B cell (primary cell): ENCODE data around the gene LRIG1. TPM values are rescaled to one million over a fixed set of nuclear protein-coding genes. Genes with fewer than 3 reads are reported as not detected.

Source experiments
- ATAC-seq: fragments of 200-7000 bp; cut with Tn5 transposase; one replicate; pipeline ENCODE4 v1.10.0; 2021; ENCODE audit warnings: low read depth, mild to moderate bottlenecking, moderate number of reproducible peaks, moderate library complexity
- CTCF ChIA-PET: fragments of 350-600 bp; sonication (Branson Sonifier 250); formaldehyde crosslinking; loops from one replicate; lab custom pipeline; 2021; ENCODE audit warnings: antibody characterized with exemption, inconsistent platforms; lab: Charles Lee
- POLR2A ChIA-PET: fragments of 350-600 bp; sonication (Branson Sonifier 250); formaldehyde crosslinking; loops from one replicate; lab custom pipeline; 2021; ENCODE audit warnings: antibody characterized with exemption; lab: Charles Lee
- DNase-seq: peaks from one replicate; pipeline ENCODE4 v3.0.0; 2013
- H2AFZ ChIP-seq: 2 replicates; pipeline ENCODE4 v1.6.1; 2012; ENCODE audit warnings: mild to moderate bottlenecking, low read depth, low read length; ENCODE audit not compliant: insufficient read depth, poor library complexity, severe bottlenecking
- H3K27ac ChIP-seq, 2 donors: 1 replicate in 1 of 2; 2 replicates in 1 of 2; pipeline ENCODE4 v1.5.1; 2012 to 2013; ENCODE audit warnings: low read length in 2 of 2, mild to moderate bottlenecking in 2 of 2, moderate library complexity in 1 of 2
- H3K27me3 ChIP-seq, 4 experiments: fragments of 200-600 bp in 1 of 4; sonication (generic) in 1 of 4; replicated peaks in 1 of 4; 1 replicate in 2 of 4; 2 replicates in 2 of 4; pipeline versions ENCODE4 v1.6.1 to v1.7.0; 2013 to 2016; ENCODE audit warnings: low read length in 3 of 4, mild to moderate bottlenecking in 2 of 4, mixed read lengths in 1 of 4, moderate library complexity in 1 of 4; ENCODE audit not compliant: insufficient read depth in 4 of 4, control insufficient read depth in 3 of 4; ENCODE audit errors: control extremely low read depth in 1 of 4
- H3K36me3 ChIP-seq, 2 experiments: replicated peaks in 1 of 2; 1 replicate in 1 of 2; 2 replicates in 1 of 2; pipeline versions ENCODE4 v1.6.1 to v1.7.1; 2013; ENCODE audit warnings: low read length in 1 of 2; ENCODE audit not compliant: insufficient read depth in 2 of 2, control insufficient read depth in 1 of 2; ENCODE audit errors: control extremely low read depth in 1 of 2, extremely low read depth in 1 of 2
- H3K4me1 ChIP-seq, 2 donors: fragments of 200-600 bp in 1 of 2; sonication (generic) in 1 of 2; 1 replicate in 1 of 2; 2 replicates in 1 of 2; pipeline versions ENCODE4 v1.5.1 to v1.6.1; 2013 to 2017; ENCODE audit warnings: low read length in 2 of 2; ENCODE audit not compliant: control insufficient read depth in 2 of 2, insufficient read depth in 2 of 2
- H3K4me2 ChIP-seq: replicated peaks from 2 replicates; pipeline ENCODE3; 2012; ENCODE audit warnings: mild to moderate bottlenecking, low read depth, low read length; ENCODE audit not compliant: poor library complexity, severe bottlenecking
- H3K4me3 ChIP-seq, 5 experiments: fragments of 200-600 bp in 1 of 5; sonication (generic) in 1 of 5; 1 replicate in 3 of 5; 2 replicates in 2 of 5; pipeline versions ENCODE4 v1.5.1 to v1.7.0; 2011 to 2016; ENCODE audit warnings: low read length in 4 of 5, mild to moderate bottlenecking in 4 of 5, low read depth in 2 of 5, control low read depth in 1 of 5, moderate library complexity in 1 of 5; ENCODE audit not compliant: insufficient read depth in 1 of 5; ENCODE audit errors: control extremely low read depth in 1 of 5, extremely low read depth in 1 of 5
- H3K79me2 ChIP-seq: fragments of 200-600 bp; sonication (generic); one replicate; pipeline ENCODE4 v1.6.0; 2016; ENCODE audit warnings: low read length; ENCODE audit not compliant: control insufficient read depth, insufficient read depth
- H3K9ac ChIP-seq: fragments of 200-600 bp; sonication (generic); 2 replicates; pipeline ENCODE4 v1.6.1; 2017; ENCODE audit warnings: mild to moderate bottlenecking, low read length, moderate library complexity
- H3K9me3 ChIP-seq, 3 donors: one replicate each; pipeline versions ENCODE4 v1.6.1 to v1.7.1; 2013; ENCODE audit warnings: low read length in 2 of 3; ENCODE audit not compliant: control insufficient read depth in 2 of 3, insufficient read depth in 1 of 3; ENCODE audit errors: control extremely low read depth in 1 of 3
- H4K20me1 ChIP-seq: 2 replicates; pipeline ENCODE4 v1.6.0; 2012; ENCODE audit warnings: mild to moderate bottlenecking, low read length; ENCODE audit not compliant: insufficient read depth, control insufficient read depth, poor library complexity, severe bottlenecking
- H3K27ac Mint-ChIP-seq: one replicate; pipeline ENCODE4 v1.8.0; 2021; ENCODE audit warnings: mixed read lengths
- H3K27me3 Mint-ChIP-seq: one replicate; pipeline ENCODE4 v1.8.0; 2021; ENCODE audit warnings: mixed read lengths
- H3K4me1 Mint-ChIP-seq: one replicate; pipeline ENCODE4 v1.8.0; 2021; ENCODE audit warnings: mixed read lengths
- H3K4me3 Mint-ChIP-seq: one replicate; pipeline ENCODE4 v1.8.0; 2021; ENCODE audit warnings: mixed read lengths
- H3K9me3 Mint-ChIP-seq: one replicate; pipeline ENCODE4 v1.8.0; 2022; ENCODE audit warnings: mixed read lengths; ENCODE audit not compliant: insufficient read depth
- EZH2 ChIP-seq: IDR thresholded peaks from 2 replicates; pipeline ENCODE4 v1.6.1; 2012; ENCODE audit warnings: borderline replicate concordance, low read depth, mild to moderate bottlenecking, moderate library complexity, low read length; ENCODE audit not compliant: insufficient read depth, poor library complexity, severe bottlenecking
- WGBS: methylation state at CpG from one replicate; pipeline ENCODE4 v1.1.5; 2013; ENCODE audit warnings: missing lambda C conversion rate; ENCODE audit not compliant: insufficient coverage; 5-methylcytosine and 5-hydroxymethylcytosine counted together
- intact Hi-C: fragments of 100-400 bp; cut with micrococcal nuclease; formaldehyde crosslinking; loops from one replicate; pipeline ENCODE4 v1.10.0; 2022
- polyA plus RNA-seq: library from polyadenylated mRNA; depleted of rRNA; stranded (reverse); fragments of >200 nt; gene quantifications from 2 replicates; pipeline ENCODE4 v1.2.3, GENCODE V29; 2012
- total RNA-seq, 2 donors: library from RNA; stranded (reverse); fragments of 120-200 nt in 1 of 2; gene quantifications; 1 replicate in 1 of 2; 2 replicates in 1 of 2; pipeline versions ENCODE4 v1.2.3 to v1.2.4, GENCODE V29; 2013 to 2022
- TF ChIP-seq, protein P1 (sequence below): fragments of 200-600 bp; IDR thresholded peaks from one replicate; pipeline ENCODE4 v1.8.0; 2022; ENCODE audit warnings: antibody characterized with exemption, mild to moderate bottlenecking

The LRIG1 gene
- total and polyA plus RNA-seq, 2 donors (not counting 1 experiment from before 2014, with no cell fraction given): 9.2 to 12.4 TPM

- ChIA-PET POLR2A (no interaction called here), CTCF (interaction anchor here (1.3 to 7.7 kb wide), 3 partner anchors 157 to 411 kb away, joined by 4 to 87 read pairs (median 4); no protein-coding TSS in a partner anchor)
- H3K79me2 ChIP-seq: no peaks in the 10 kb centered on the region
- H3K27ac ChIP-seq: no peak overlapping the region
- H3K9me3 ChIP-seq: no peaks in the 10 kb centered on the region
- no peaks in the 10 kb centered on the region for H3K9me3 Mint-ChIP-seq
- no peak overlapping the region for H3K4me3 ChIP-seq
- no peaks in the 10 kb centered on the region for H3K27me3 Mint-ChIP-seq
- H3K9ac ChIP-seq: no peak overlapping the region
- intact Hi-C loops: no loop called here
- no peak overlapping the region for H3K27ac Mint-ChIP-seq
- H4K20me1 ChIP-seq: no peaks in the 10 kb centered on the region
- no peaks in the 10 kb centered on the region for H3K36me3 ChIP-seq
- H2AFZ ChIP-seq: no peak overlapping the region
- no peak for ATAC-seq
- WGBS: 67% methylated on average over 6 of the region's 8 CpGs
- no peak for TF ChIP-seq EZH2
- TF ChIP-seq, protein P1, sequence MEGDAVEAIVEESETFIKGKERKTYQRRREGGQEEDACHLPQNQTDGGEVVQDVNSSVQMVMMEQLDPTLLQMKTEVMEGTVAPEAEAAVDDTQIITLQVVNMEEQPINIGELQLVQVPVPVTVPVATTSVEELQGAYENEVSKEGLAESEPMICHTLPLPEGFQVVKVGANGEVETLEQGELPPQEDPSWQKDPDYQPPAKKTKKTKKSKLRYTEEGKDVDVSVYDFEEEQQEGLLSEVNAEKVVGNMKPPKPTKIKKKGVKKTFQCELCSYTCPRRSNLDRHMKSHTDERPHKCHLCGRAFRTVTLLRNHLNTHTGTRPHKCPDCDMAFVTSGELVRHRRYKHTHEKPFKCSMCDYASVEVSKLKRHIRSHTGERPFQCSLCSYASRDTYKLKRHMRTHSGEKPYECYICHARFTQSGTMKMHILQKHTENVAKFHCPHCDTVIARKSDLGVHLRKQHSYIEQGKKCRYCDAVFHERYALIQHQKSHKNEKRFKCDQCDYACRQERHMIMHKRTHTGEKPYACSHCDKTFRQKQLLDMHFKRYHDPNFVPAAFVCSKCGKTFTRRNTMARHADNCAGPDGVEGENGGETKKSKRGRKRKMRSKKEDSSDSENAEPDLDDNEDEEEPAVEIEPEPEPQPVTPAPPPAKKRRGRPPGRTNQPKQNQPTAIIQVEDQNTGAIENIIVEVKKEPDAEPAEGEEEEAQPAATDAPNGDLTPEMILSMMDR: no peak
- H3K4me3 Mint-ChIP-seq: no peak overlapping the region
- DNase-seq: no peak
- H3K4me1 Mint-ChIP-seq: no peaks in the 10 kb centered on the region
- H3K4me1 ChIP-seq: no peaks in the 10 kb centered on the region
- no peaks in the 10 kb centered on the region for H3K27me3 ChIP-seq
- no peak overlapping the region for H3K4me2 ChIP-seq
Observed at GRCh38 chr3:66411474-66411873, 89.3 kb downstream of the LRIG1 start.

DNA sequence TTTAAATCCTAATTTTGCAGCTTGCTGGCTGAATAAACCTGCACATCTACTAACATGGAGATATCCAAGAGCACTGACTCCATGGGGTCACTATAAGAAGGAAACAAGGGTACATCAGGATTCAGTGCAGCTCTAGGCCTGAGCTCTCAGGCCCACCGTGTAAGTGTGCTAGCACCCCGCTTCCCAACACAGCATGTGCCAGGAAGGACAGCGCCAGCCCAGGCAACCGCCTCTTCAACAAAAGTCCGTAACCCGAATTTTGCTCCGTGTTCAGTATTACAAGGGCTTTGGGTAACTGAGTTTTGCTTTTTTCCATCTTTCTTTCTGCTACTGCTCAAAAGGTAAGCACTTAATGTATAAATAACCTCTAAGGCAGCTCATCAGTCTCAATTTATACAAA, 89.8 kb downstream of the LRIG1 start:
- Histone ChIP-seq H3K4me3 (no peak overlapping the region), H4K20me1 (no peaks in the 10 kb centered on the region), H3K36me3 (no peaks in the 10 kb centered on the region), H3K9ac (no peak overlapping the region), H2AFZ (no peak overlapping the region), H3K27ac (no peak overlapping the region), H3K79me2 (no peaks in the 10 kb centered on the region), H3K4me1 (no peaks in the 10 kb centered on the region), H3K4me2 (no peak overlapping the region), H3K27me3 (no peaks in the 10 kb centered on the region), H3K9me3 (no peaks in the 10 kb centered on the region)
- TF ChIP-seq EZH2: no peak
- TF ChIP-seq, protein P1: no peak
- H3K4me1 Mint-ChIP-seq: no peaks in the 10 kb centered on the region
- DNase-seq (no peak), ATAC-seq (no peak)
- ChIA-PET POLR2A (no interaction called here), CTCF (interaction anchor here (1.0 to 7.7 kb wide), 4 partner anchors 139 to 411 kb away, joined by 4 to 87 read pairs (median 4); no protein-coding TSS in a partner anchor)
- WGBS: 100% methylated on average over 4 of the region's 7 CpGs
- H3K27ac Mint-ChIP-seq: no peak overlapping the region
- no peaks in the 10 kb centered on the region for H3K9me3 Mint-ChIP-seq
- no peak overlapping the region for H3K4me3 Mint-ChIP-seq
- H3K27me3 Mint-ChIP-seq: no peaks in the 10 kb centered on the region
- intact Hi-C loops: no loop called here
